ENCODE measurements around the gene SPIC. TPM values are rescaled to one million over a fixed set of nuclear protein-coding genes. Genes with fewer than 3 reads are reported as not detected.
A peak's percentile ranks its signal among the peaks of the same experiment; 100 is the strongest.

SPIC gene
- total RNA-seq, 1 donor from 2014 or later: not detected

DNA sequence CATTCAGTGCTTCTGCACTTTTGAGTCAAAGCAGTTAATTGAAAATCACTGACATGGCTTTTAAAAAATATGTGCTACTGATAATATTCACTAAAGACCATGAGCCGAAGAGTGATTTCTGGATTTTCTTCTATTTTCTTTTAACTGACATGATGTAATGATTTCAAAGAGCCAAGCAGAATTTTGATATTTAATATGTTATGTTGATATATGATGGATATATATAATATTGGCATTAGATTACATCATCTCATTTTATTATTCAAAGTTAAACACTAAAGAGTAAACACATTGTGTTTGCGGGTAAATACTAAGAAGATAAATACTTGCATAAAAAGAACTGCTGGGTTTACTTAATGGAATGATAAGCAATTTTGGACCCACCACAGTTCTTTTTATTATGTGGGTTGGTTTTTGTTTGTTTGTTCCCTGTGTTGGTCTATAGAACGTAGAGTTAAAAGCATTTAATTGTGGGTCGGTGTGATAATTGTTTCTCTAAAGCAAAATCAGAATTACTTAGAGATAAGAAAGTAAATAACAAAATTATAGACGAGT lies 692 bp downstream of the SPIC start:
- Histone ChIP-seq H3K36me3 (ENCODE audit: control insufficient read depth, insufficient read depth, low read length) (no peaks in the 10 kb centered on the region), H3K27me3 (ENCODE audit: control insufficient read depth, insufficient read depth, low read length) (no peaks in the 10 kb centered on the region), H3K4me3 (ENCODE audit: low read depth, low read length) (no peak overlapping the region)
- no peak for DNase-seq (ENCODE audit: low read depth)
- FAIRE-seq: no peak
- TF ChIP-seq, protein P1, sequence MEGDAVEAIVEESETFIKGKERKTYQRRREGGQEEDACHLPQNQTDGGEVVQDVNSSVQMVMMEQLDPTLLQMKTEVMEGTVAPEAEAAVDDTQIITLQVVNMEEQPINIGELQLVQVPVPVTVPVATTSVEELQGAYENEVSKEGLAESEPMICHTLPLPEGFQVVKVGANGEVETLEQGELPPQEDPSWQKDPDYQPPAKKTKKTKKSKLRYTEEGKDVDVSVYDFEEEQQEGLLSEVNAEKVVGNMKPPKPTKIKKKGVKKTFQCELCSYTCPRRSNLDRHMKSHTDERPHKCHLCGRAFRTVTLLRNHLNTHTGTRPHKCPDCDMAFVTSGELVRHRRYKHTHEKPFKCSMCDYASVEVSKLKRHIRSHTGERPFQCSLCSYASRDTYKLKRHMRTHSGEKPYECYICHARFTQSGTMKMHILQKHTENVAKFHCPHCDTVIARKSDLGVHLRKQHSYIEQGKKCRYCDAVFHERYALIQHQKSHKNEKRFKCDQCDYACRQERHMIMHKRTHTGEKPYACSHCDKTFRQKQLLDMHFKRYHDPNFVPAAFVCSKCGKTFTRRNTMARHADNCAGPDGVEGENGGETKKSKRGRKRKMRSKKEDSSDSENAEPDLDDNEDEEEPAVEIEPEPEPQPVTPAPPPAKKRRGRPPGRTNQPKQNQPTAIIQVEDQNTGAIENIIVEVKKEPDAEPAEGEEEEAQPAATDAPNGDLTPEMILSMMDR (IDR thresholded peaks at IDR 0.05; ENCODE audit: insufficient read depth, low read length, severe bottlenecking): no peak

DNA sequence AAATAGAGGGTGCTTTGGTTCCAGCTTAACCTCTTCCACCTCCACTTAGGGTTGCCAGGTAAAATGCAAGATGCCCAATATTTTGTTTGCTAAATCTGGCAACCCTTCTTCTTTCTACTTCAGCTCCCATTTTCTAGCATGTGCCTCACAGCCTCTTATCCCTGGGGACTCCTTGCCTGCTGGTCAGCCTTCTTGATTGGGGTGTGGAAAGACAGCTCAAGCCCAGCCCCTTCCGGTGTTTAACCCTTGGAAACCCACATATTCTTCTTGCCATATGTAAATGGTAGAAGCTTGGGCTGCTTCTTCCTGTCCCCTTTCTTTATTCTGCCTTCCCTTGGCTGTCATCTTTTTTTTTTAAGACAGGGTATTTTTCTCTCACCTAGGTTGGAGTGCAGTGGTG lies 5.7 kb downstream of the SPIC start:
- DNase-seq (ENCODE audit: low read depth) (no peak), FAIRE-seq (no peak)
- H3K4me3 ChIP-seq (ENCODE audit: low read depth, low read length): no peak overlapping the region
- no peaks in the 10 kb centered on the region for H3K36me3 ChIP-seq (ENCODE audit: control insufficient read depth, insufficient read depth, low read length)
- TF ChIP-seq, protein P1 (IDR thresholded peaks at IDR 0.05; ENCODE audit: insufficient read depth, low read length, severe bottlenecking): no peak
- H3K27me3 ChIP-seq (ENCODE audit: control insufficient read depth, insufficient read depth, low read length): no peaks in the 10 kb centered on the region

DNA sequence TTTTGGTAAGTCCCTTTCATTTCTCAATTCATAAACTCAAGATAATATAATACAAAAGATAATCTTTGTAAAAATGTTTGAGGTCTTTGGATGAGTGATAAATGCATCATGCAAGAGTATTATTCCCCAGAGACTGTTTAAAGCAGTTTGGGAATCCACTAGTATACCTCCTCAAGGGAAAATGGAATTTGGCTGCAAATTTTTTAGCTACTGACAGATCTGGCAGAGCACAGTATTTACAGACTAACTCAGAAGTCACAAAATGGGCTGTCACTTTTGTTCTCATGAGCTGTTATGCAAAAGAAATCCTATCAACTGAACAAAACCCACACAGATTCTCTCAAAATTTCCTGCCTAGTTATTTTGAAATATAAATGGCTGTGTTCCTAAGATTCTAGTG lies 9.9 kb downstream of the SPIC start:
- H3K27me3 ChIP-seq (ENCODE audit: control insufficient read depth, insufficient read depth, low read length): no peaks in the 10 kb centered on the region
- FAIRE-seq: no peak
- H3K36me3 ChIP-seq (ENCODE audit: control insufficient read depth, insufficient read depth, low read length): no peaks in the 10 kb centered on the region
- H3K4me3 ChIP-seq (ENCODE audit: low read depth, low read length): no peak overlapping the region
- no peak for DNase-seq (ENCODE audit: low read depth)
- TF ChIP-seq, protein P1 (IDR thresholded peaks at IDR 0.05; ENCODE audit: insufficient read depth, low read length, severe bottlenecking): no peak

DNA sequence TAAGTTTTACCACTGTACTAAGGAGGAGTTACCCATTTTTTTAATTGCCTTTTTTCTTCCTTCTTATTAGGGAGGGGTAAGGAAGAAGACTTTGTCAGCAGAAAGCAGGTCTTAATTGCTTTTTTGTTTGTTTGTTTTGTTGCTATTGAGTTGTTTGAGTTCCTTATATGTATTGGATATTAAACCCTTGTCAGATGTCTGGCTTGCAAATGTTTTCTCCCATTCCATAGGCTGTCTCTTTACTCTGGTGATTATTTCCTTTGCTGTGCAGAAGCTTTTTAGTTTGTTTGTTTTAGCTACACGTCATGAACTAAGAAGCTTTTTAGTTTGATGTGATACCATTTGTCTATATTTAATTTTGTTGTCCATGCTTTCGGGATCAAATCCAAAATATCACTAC lies 13.3 kb downstream of the SPIC start:
- FAIRE-seq (no peak), DNase-seq (ENCODE audit: low read depth) (no peak)
- Histone ChIP-seq H3K36me3 (ENCODE audit: control insufficient read depth, insufficient read depth, low read length) (no peaks in the 10 kb centered on the region), H3K27me3 (ENCODE audit: control insufficient read depth, insufficient read depth, low read length) (no peaks in the 10 kb centered on the region), H3K4me3 (ENCODE audit: low read depth, low read length) (no peak overlapping the region)
- TF ChIP-seq, protein P1 (IDR thresholded peaks at IDR 0.05; ENCODE audit: insufficient read depth, low read length, severe bottlenecking): no peak

DNA sequence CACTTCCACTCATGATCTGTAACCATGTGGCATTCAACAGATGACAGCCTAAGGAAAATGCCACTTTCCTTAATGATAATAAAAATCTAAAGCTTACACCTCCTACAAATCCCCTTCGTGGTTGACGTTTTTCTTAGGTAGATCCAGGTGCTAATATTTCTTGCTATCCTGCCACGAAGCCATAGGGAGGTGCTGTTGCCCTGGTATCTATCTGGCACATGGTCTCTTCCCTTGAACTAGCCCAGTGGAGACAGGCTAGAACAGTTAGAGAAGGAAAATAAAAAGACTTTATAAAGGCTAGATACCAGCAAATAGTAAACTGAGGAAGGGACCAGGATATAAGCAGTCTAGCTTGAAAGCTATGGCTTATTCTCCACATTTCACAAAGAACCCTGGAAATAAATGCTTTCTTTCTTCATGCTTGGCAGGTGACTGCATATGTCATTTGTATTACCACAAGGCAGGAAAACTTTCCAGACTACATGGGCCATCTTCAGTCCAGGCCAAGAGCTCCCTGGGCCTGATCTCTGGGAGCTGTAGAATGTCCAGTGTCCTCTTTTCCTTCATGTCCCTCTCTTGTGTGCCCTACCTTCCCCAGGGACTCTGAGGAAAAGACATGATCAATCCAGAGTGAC lies 15.3 kb downstream of the SPIC start:
- no peak overlapping the region for H3K4me3 ChIP-seq (ENCODE audit: low read depth, low read length)
- H3K36me3 ChIP-seq (ENCODE audit: control insufficient read depth, insufficient read depth, low read length): no peaks in the 10 kb centered on the region
- TF ChIP-seq, protein P1 (IDR thresholded peaks at IDR 0.05; ENCODE audit: insufficient read depth, low read length, severe bottlenecking): peak; percentile 34
- H3K27me3 ChIP-seq (ENCODE audit: control insufficient read depth, insufficient read depth, low read length): no peaks in the 10 kb centered on the region
- FAIRE-seq (no peak), DNase-seq (ENCODE audit: low read depth) (peak; percentile 27)

DNA sequence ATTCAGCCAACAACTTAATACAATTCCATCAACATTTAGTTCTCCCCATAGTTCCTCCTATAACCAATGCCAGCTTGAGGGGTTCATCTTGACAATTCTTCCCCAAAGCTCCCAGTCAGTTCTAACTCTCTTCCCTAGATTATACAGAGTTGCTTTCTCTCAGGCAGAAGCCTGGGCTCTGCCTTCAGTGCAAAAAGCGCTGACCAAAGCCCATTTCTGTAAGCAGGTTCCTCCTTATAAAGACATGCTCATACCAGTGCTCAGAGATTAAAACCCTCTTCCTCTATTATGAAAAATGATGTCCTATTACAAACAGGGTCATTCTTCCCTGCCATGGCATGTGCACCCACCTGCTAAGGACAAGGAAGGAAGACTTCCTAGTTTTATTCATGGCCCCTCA lies 16.2 kb downstream of the SPIC start:
- no peaks in the 10 kb centered on the region for H3K27me3 ChIP-seq (ENCODE audit: control insufficient read depth, insufficient read depth, low read length)
- no peaks in the 10 kb centered on the region for H3K36me3 ChIP-seq (ENCODE audit: control insufficient read depth, insufficient read depth, low read length)
- TF ChIP-seq, protein P1 (IDR thresholded peaks at IDR 0.05; ENCODE audit: insufficient read depth, low read length, severe bottlenecking): no peak
- no peak for DNase-seq (ENCODE audit: low read depth)
- H3K4me3 ChIP-seq (ENCODE audit: low read depth, low read length): no peak overlapping the region
- no peak for FAIRE-seq
